ENCODE results near the gene GAS7.

GRCh38 chr17:10013365-10014112 lies 184.9 kb downstream of the GAS7 start:
- TF ChIP-seq CTCF (IDR thresholded peaks at IDR 0.05), result no peak
- TF ChIP-seq POLR2A (IDR thresholded peaks at IDR 0.05), result no peak
